B cell (primary cell): ENCODE results near the gene CCDC201.

ENCODE experiments used
- CTCF ChIP-seq: fragments of 200-600 bp; IDR thresholded peaks from one replicate; pipeline ENCODE4 v1.8.0; 2022; ENCODE audit warnings: antibody characterized with exemption, mild to moderate bottlenecking
- EZH2 ChIP-seq: IDR thresholded peaks from 2 replicates; pipeline ENCODE4 v1.6.1; 2012; ENCODE audit warnings: borderline replicate concordance, low read depth, mild to moderate bottlenecking, moderate library complexity, low read length; ENCODE audit not compliant: insufficient read depth, poor library complexity, severe bottlenecking

DNA sequence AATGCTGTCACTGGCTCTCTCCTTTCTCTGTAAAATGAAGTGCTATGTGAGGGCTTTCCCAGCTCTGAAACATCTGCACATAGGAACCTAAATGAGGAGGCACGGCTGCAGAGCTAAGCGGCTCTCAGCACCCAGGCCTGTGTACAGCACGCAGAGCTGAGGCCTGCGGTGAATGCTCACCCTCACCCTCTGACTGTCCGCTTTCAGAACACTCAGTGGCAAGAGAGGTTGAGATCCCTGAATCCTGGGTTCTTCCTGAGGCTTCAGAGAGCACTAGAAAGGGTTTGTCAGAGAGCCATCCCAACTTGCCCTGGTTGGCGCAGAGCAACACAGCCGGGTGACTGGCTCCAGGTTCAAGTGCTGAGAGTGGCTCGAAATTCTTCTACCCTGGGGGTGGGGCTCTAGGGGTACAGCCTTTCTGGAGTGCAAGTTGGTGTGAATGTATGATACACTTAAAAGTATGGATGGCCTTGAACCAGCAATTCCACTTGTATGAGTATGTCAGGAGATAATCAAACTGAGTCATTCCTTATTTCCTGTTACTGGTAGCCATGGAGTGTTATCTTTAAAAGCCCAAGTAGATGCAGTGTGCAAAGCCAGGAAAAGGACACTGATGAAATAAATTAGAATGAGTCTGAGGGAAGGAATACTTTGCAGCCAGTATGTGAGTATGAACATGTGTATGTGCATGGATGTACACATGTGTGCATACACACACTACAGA lies 1.7 kb upstream of the CCDC201 start:
- TF ChIP-seq CTCF (no peak), EZH2 (no peak)
